HG03469 (cell line): Measurements from ENCODE around the gene ASPSCR1.

ENCODE experiments used
- ATAC-seq: cut with Tn5 transposase; IDR thresholded peaks from one replicate; pipeline ENCODE4 v1.9.1; 2021; ENCODE audit warnings: mild to moderate bottlenecking, moderate library complexity, moderate number of reproducible peaks; ENCODE audit not compliant: unreplicated experiment

ASPSCR1 gene

DNA sequence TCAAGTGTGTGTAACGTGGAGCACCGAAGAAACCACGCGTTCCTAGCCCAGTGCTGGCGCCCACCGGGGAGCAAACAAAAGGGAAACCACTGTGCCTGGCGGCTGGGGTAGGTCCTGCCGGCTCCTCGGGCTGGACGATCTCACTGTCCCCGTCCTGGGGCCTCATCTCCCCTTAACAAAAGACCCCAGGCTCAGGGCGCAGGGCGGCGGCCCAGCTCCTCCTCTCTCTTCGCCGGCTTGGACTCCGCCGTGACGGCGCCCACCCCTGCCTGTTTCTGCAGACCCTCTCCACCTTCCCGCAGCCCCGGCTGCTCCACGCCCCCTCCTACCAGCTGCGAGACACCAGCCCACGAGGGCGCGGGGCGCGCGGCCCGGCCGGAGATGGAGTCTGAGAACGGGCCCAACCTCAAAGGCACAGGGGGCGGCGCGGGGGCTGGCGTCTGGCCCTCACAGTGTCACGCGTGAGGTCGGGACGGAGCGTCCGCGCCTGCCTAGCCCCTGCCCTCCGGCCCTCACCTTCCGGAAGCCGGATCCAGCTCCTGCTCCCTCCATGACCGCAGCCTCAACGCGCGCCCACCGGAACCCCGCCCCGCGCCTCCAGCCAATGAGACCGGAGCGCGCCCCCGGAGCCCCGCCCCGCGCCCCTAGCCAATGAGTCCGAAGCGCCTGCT, 45.0 kb downstream of the ASPSCR1 start, which contains the start of gene CENPX:
Gene CENPX, minus strand, starts transcription at position 569 of the 671 bp plus-strand sequence. Its CDS starts 17 bp downstream, at position 552.
- ATAC-seq, result no peak

DNA sequence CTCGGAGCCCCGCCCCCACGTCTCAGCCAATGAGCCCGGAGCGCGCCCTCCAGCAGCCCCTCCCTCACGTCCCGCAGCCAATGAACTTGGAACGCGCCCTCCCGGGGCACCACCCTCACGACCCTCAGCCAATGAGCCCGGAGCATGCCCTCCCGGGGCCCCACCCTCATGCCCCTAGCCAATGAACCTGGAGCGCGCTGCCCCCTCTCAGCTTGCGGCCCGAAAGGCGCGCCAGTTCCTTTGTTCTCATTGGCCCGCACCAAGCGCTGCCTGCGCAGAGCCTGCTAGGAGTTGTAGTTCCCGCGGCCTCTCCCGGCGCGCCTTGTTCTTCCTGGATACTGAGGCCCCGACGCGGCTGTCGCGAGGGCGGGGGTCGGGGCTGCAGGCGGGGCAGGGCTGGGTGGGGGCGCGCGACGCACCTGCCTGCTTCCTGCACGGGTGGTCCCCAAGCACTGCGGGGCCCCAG, 45.6 kb downstream of the ASPSCR1 start, which contains the start of gene LRRC45:
Gene LRRC45, plus strand, starts transcription at position 325 of the 466 bp plus-strand sequence. CDS start 339 bp downstream, outside the sequence.
- peak; percentile 73 for ATAC-seq

DNA sequence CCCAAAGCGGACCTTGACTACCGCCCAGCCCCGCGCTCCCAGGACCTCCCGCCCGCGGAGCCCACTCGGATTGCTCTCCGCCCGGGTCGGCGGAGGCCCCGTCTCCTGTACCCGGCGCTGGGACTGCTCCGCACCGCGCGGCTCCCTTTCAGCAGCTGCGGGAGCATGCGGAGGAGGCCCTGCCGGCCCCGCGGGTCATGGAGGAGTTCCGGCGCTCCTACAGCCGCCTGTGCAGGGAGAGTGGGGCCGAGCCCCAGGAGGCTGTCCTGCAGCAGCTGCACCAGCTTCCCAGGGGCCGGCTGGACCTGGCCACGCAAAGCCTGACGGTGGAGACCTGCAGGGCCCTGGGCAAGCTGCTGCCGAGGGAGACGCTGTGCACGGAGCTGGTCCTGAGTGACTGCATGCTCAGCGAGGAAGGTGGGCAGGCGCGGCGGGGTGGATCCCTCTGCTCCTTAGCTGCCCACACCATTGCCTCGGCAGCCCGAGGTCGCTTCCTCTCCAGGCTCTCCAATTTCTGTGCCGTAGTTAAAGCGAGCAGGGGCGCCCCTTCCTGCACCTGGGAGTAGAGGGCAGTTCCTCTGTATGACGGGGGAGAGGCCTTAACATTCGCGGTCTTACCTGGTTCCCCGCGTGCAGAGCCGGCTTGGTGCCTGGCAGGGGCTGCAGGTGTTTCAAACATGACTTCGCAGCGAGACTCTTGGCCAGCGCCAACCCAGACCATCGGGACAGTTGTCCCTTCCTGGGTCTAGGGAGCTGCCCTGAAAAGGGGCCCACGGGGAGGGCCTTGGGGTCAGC, 46.2 kb downstream of the ASPSCR1 start:
- ATAC-seq, result no peak

DNA sequence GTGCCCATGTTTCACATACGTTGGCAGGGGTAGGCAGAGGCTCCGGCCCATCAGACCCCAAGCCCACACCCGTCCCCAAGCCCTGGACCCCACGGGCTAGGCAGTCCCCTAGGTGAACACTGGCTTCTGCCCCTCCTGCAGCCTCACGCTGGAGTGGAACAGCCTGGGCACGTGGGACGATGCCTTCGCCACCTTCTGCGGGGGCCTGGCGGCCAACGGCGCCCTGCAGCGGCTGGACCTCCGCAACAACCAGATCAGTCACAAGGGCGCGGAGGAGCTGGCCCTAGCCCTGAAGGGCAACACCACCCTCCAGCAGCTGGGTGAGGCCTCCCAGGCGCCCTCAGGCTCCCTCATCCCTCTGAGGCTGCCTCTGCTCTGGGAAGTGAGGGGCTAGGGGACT, 47.4 kb downstream of the ASPSCR1 start:
- no peak for ATAC-seq

DNA sequence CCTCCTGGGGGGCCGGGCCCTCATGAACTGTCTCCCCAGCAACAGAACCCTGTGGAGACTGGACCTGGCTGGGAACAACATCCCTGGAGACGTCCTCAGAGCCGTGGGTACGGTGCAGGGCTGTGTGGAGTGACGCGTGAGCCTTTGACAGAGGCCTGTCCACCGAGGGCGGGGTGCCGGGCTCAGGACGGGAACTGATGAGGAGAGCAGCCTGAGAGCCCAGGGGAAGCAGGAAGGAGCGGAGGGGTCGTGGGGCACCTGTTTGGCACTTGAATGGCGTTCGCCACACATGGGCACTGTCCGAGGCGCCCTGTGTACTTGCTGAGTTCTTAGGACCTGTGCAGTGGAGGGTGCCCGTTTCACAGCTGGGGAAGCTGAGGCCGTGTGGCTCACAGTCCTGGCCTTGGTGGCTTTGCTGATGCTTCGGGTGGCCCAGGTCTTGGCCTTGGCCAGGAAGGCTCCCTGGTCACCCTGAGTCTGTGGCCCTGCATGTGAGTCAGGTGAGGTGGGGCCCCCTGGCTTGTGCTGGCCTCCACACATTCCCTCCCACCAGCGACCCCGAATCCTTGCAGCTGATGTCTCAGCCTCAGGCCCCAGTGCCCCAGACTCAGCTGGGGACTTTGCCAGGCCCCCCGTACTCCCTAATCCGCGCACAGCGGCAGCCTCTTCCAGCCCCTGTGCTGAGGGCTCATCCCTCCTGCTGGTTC, 48.1 kb downstream of the ASPSCR1 start:
- ATAC-seq, result no peak

DNA sequence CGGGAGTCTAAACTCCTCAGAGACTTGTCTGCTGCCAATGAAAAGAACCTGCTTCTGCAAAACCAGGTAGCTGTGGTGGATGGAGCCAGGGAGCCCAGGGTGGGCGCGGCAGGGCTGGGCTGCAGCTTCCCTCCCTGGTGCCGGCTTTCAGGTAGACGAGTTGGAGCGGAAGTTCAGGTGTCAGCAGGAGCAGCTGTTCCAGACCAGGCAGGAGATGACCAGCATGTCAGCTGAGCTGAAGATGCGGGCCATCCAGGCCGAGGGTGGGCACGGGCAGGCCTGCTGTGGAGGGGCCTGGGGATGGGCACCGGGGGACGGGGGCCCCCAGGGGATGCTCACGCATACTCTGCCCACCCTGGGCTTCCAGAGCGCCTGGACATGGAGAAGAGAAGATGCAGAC, 50.8 kb downstream of the ASPSCR1 start:
- no peak for ATAC-seq

DNA sequence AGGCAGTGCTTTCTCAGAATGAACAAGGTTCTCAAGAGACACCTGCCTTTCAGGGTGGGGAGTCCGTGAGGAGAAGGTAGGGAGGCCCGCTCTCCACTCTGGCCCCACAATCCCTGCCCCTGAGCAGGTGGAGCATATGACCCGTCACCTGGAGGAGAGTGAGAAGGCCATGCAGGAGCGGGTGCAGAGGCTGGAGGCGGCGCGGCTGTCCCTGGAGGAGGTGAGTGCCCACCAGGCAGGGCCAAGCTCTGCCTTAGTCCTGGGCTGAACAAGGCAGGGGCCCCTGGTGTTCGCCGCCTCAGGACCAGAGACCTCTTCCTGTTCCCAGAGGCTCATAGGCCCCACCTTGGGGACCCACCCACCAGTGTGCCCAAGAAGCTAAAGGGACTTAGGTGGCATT, 51.5 kb downstream of the ASPSCR1 start:
- no peak for ATAC-seq

DNA sequence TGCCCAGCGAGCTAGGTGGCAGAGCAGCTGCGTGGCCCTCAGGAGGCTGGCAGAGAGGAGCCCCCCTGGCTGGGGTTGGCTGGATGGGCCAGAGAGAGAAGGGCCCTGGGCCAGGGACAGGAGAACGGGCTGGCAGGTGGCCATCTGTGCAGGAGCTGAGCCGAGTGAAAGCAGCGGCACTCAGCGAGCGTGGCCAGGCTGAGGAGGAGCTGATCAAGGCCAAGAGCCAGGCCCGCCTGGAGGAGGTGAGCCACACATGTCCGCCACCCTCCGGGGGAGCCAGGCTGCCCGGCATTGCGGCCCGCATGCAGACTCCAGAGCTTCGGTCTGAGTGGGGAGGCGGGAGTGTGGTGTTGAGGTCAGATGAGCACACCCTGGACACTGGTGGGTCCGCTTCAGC, 52.0 kb downstream of the ASPSCR1 start:
- no peak for ATAC-seq

DNA sequence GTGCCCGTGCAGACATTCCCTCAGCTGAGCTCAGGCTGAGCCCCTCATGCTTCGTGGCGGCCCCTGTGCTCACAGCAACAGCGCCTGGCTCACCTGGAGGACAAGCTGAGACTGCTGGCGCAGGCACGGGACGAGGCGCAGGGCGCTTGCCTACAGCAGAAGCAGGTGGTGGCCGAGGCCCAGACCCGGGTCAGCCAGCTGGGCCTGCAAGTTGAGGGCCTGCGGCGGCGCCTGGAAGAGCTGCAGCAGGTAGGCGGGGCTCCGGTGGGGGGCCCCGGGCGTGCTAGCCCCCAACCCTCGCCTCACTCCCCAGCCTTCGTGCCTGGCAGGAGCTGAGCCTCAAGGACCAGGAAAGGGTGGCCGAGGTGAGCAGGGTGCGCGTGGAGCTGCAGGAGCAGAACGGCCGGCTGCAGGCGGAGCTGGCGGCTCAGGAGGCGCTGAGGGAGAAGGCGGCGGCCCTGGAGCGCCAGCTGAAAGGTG, 52.6 kb downstream of the ASPSCR1 start:
- no peak for ATAC-seq

DNA sequence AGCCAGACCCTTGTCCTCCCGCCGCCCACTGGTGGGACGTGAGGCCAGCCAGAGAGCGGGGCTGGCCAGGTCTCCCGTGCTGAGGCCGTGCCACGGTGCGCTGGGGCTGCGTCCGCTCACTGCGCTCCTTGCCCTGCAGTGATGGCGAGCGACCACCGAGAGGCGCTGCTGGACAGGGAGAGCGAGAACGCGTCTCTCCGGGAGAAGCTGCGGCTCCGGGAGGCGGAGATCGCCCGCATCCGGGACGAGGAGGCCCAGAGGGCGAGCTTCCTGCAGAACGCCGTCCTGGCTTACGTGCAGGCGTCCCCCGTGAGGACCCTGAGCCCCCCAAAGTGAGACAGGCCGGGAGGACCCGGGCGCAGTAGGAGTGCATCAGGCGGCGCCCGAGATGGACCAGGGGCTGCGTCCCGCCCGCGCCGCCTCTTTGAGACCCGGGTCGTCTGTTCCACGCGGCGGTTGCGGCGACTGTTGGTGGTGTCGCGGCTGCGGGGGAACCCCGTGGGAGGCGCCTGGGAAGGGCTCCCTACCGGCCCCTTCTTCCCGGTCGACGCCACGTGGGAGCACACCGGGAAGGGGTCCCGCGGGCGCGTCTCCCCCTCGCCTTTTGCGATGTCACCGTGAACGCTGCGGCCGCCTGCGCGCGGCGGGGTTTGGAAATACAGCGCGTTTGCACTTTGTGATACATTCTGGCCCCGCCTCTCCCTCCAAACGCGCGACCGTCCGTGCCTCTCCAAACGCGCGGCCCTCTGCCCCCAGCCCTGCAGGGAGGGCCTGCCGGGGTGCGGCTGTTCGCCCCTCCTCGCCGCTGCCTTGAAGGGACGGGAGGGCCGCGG, 53.3 kb downstream of the ASPSCR1 start:
- ATAC-seq, result no peak

DNA sequence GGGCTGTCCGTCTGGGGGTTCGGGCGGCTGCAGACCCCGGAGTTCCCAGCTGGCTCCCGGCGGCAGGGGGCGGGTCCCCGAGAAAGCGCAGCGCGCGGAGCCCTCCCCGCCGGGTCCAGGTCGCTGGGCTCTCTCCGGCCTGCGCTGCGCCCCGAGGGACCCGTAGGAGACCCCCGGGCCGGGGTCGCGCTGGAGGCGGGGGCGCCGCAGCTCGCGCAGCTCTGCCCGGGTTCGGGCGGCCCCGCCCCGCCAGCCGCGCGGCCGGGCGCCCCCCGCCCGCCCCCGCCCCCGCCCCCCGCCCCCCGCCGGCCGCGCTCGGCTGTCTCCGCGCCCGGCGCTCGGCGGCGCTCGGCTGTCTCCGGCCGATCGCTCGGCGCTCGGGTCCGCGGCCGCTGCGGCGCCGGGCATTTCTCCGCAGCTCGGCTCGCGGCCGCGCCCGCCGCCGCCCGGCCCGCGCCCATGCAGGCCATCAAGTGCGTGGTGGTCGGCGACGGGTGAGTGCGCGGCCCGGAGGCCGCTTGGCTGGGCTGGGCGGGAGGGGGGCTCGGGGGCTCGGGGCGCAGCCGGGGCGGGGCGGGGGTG, 54.0 kb downstream of the ASPSCR1 start, which contains the start of gene RAC3:
Gene RAC3, plus strand, starts transcription at position 376 of the 582 bp plus-strand sequence. Its CDS starts 84 bp downstream, at position 460.
- ATAC-seq, result no peak

DNA sequence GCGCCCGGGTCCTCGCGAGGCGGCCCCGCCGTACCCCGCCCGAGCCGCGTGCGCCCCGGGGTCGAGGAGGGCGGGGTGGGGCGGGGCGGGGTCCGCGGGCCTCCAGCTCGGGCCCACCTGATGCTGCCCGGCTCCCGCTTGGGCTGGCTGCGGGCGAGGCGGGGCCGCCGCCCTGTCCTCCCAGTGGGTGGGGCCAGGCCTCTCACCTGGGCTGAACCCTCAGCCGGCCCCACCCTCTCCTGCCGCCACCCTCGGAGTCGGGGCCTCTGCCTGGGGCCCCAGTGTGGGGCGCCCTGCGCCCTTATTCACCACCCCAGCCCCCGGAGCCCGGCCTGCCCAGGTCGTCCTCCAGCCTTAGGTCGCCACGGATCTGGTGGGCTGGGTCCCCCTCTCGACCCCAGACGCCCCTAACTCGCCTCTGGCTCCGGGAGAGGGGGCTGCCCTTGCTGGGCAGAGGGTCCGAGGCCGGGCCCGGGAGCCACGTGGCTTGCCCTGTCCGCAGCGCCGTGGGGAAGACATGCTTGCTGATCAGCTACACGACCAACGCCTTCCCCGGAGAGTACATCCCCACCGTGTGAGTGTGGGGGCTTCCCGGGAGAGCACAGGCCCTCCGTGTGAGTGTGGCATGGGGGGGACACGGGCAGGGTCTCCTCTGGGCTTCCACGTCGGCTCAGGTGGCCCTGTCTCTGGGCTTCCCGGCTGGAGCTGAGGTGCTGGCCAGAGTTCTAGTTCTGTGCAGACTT, 54.6 kb downstream of the ASPSCR1 start:
- ATAC-seq, result no peak

DNA sequence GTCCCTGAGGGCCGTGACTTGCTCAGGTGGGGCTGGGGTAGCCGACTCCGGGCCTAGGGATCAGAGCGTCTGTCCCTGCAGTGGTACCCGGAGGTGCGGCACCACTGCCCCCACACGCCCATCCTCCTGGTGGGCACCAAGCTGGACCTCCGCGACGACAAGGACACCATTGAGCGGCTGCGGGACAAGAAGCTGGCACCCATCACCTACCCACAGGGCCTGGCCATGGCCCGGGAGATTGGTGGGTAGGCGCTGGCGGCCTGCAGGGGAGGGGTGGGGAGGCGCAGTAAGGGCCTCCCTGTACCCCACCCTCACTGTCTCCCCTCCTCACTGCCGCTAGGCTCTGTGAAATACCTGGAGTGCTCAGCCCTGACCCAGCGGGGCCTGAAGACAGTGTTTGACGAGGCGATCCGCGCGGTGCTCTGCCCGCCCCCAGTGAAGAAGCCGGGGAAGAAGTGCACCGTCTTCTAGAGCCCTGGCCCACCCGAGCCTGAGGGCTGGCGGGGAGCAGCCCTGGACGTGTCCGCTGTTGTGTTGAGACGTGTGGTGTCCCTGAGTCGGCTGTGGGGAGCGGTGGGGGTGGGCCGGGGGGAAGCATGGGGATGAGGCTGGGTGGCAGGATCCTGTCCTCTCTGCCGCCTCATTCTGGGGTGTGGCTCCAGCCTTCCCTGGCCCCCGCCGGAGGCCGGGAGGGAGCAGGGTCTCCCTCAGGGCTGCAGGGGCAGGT, 56.1 kb downstream of the ASPSCR1 start:
- ATAC-seq, result no peak

DNA sequence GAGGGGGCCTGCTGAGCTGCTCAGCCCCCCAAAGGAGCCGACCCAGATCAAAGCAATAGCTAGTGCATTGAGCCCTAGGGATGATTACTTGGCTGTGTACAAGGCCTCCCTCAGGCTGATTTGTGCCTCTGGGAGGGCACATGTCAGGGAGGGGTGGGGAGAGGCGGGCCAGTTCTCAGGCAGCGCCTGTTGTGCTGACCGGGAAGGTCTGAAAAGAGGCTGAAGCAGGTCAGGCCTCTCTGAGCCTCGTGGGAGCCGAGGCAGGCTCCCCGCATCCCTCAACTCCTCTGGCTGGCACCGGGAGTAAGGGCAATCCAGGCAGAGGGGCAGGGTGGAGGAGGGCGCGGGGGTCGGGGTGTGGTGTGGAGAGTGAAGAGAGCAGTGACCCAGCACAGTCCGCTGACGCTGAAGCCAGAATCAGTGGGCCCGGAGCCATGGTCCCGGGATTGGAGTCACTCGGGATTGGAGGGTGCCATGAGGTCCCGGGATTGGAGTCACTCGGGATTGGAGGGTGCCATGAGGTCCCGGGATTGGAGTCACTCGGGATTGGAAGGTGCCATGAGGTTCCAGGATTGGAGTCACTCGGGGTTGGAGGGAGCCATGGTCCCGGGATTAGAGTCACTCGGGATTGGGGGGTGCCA, 57.1 kb downstream of the ASPSCR1 start:
- no peak for ATAC-seq

DNA sequence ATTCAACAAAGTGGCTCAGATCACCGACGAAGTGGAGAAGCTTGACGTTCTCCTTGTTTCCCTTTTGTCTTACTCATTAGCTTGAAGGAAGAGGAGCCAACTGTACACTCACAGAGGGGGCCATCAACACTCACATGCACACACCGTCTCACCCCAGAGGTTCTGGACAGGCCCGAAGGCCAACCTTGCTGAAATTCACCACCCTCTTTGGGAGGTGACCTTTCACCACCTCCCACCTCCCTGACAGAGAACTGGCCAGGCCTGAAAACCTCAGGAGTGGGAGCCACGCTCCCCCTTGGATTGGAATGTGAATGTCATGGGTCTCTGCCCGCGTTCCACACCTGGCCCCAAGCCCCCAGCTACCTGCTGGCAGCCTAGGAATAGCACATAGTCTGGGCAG, 58.1 kb downstream of the ASPSCR1 start:
- ATAC-seq, result no peak

DNA sequence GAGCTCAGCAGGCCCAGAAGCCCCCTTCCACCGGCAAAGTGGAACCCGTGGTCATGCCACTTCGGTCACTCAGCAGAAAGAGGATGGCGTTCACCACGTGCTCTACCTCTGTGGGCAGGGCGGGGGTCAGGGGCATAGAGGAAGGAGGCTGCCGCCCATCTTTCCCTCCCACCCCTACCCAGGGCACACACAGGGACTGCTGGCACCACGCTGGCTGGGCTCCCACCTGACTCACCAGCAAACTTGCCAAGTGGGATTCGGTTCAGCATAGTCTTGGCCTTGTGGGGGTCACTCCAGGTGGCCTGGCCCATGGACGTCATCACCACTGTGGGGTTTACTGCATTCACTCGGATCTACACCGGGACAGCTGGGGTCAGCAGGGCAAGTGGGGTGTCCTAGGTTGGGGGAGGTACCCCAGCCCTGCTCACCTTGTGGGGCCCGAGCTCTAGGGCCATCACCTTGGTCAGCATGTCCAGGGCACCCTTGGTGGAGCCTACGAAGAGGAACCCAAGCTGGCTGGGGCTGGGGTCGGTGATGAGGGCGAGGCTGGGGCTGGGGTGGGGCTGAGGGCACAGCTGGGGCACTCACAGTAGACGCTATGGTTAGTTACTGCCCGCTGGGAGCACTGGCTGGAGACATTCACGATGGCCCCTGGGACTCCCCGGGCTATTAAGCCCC, 58.7 kb downstream of the ASPSCR1 start:
- ATAC-seq, result no peak

DNA sequence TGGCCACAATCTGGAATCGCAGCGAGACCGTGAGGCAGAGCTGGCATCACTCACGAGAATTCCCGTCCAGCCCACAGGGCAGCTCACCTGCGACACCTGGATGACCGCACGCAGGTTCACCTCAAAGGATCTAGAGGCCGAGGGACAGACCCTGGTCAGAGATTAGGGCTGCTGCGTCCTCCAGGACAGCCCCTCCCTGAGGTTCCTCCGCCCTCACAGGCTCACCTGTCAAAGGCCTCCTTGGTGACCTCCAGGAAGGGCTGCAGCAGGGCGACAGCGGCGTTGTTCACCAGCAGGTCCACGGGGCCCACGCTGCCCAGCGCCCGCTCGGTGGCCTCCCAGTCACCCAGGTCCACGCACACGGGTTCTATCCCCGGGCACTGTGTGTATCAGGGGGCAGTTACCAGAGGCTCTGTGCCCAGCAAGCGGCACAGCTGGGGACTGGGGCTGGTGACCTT, 59.2 kb downstream of the ASPSCR1 start:
- ATAC-seq, result no peak
